Hepatocyte (in vitro differentiated cells): ENCODE data around the gene ETV2.

Experiments
- CTCF ChIP-seq: fragments of 200-600 bp; sonication (generic); IDR thresholded peaks from 2 replicates; pipeline ENCODE4 v1.5.1; 2016; ENCODE audit warnings: antibody characterized with exemption, mild to moderate bottlenecking; ENCODE audit not compliant: poor library complexity
- EZH2 ChIP-seq: fragments of 200-600 bp; sonication (generic); IDR thresholded peaks from 2 replicates; pipeline ENCODE4 v1.6.1; 2016; ENCODE audit warnings: antibody characterized with exemption, mild to moderate bottlenecking, borderline replicate concordance

DNA sequence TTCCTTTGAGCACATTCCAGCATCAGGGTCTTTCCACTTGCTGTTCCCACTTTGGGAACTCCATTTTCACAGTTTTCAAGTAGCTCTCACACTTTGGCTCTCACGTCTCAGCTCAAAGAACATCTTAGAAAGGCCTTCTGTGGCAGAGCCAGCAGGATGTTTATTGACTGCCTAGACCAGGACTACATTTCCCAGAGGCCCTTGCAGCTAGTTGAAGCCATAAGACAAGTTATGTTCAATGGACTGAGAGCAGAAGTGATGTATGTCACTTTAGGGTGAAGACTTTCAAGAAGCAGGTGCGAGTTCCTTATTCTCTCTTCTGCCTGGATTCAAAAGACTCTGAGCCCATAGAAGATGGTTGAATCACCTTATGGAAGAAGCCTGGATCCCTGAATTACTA, 33.3 kb upstream of the ETV2 start:
- TF ChIP-seq CTCF = no peak
- no peak for TF ChIP-seq EZH2
